Measurements from ENCODE around the gene CCDC158. TPM values are rescaled to one million over a fixed set of nuclear protein-coding genes. Genes with fewer than 3 reads are reported as not detected.

CCDC158 gene
- polyA plus RNA-seq, 1 of the 3 experiments (the other 2 are of a cell fraction): not detected

DNA sequence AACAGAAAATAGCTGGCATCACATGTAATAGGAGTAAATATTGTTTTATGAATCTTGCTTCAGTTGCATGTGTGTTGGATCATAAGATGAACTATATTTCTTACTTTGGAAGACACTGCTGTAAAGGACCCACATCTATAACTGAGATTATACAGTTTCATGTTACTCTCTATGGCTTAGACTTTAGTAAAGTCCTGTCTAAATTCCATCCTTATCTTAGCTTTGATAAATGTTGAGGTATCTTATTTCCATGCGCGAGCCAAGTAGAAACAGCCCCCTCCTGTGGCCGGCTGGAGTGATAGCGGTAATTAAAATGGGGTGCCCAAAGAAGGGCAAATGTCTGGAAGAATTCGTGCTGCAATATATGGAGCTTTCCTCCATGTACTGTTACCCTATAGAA lies 43.0 kb downstream of the CCDC158 start:
- H3K4me2 ChIP-seq: no peak overlapping the region
- no peak overlapping the region for H2AFZ ChIP-seq (ENCODE audit: low read depth)
- peak; percentile 58 for DNase-seq

GRCh38 chr4:76377481-76377901 lies 43.5 kb downstream of the CCDC158 start:
- Histone ChIP-seq H3K27me3 (ENCODE audit: insufficient read depth) (no peaks in the 10 kb centered on the region), H3K9me3 (no peaks in the 10 kb centered on the region), H3K4me2 (no peak overlapping the region), H3K9ac (no peak overlapping the region), H2AFZ (ENCODE audit: low read depth) (no peak overlapping the region), H3K79me2 (ENCODE audit: insufficient read depth) (no peaks in the 10 kb centered on the region), H3F3A (replicated peaks; ENCODE audit: insufficient read depth) (peaks cover 11% of the 10 kb centered on the region), H3K27ac (ENCODE audit: low read depth in 2 of 2, low read length in 1 of 2) (no peak overlapping the region), H3K9me2 (no peaks in the 10 kb centered on the region), H3K4me1 (ENCODE audit: control insufficient read depth in 1 of 2, insufficient read depth in 2 of 2, low read depth in 1 of 2, low read length in 1 of 2) (peaks cover 0 to 7% of the 10 kb centered on the region in 2 experiments; a peak in 2 of 4 replicates), H4K20me1 (ENCODE audit: insufficient read depth) (no peaks in the 10 kb centered on the region), H3K4me3 (ENCODE audit: low read depth in 2 of 2, low read length in 1 of 2) (no peak overlapping the region), H3K36me3 (replicated peaks in 1 of 2; ENCODE audit: control insufficient read depth in 1 of 2, insufficient read depth in 2 of 2, low read length in 1 of 2) (no peaks in the 10 kb centered on the region)
- DNase-seq: no peak
- ChIA-PET CTCF (interaction anchor here (0.6 to 6.0 kb wide), 45 partner anchors 9 to 386 kb away, joined by 3 to 160 read pairs (median 5); partner anchors contain the start of genes CCDC158, FAM47E and STBD1), POLR2A (interaction anchor here (1.0 kb wide), 1 partner anchor 197 kb away, joined by 3 read pairs; no protein-coding TSS in a partner anchor)
- 73% methylated on average over 4 of the region's 4 CpGs for WGBS (ENCODE audit: low lambda C conversion rate)
- TF ChIP-seq TAF1 (IDR thresholded peaks at IDR 0.05; ENCODE audit: borderline replicate concordance, low read depth, low read length) (no peak), MAX (IDR thresholded peaks at IDR 0.05; ENCODE audit: low read depth) (no peak), PBX3 (IDR thresholded peaks at IDR 0.05) (no peak), RCOR1 (IDR thresholded peaks at IDR 0.05; ENCODE audit: low read length) (no peak), SIN3A (IDR thresholded peaks at IDR 0.05; ENCODE audit: borderline replicate concordance, low read depth, low read length) (no peak), FOXJ3 (CRISPR knock-in tag; IDR thresholded peaks at IDR 0.05) (no peak), GABPA (IDR thresholded peaks at IDR 0.05; ENCODE audit: low read depth) (no peak), RAD21 (IDR thresholded peaks at IDR 0.05; ENCODE audit: low read length) (no peak), RFX5 (IDR thresholded peaks at IDR 0.05; ENCODE audit: low read length) (no peak), MEF2A (IDR thresholded peaks at IDR 0.05; ENCODE audit: borderline replicate concordance, low read depth) (no peak), EZH2phosphoT487 (IDR thresholded peaks at IDR 0.05; ENCODE audit: borderline replicate concordance, low read depth) (no peak)
- TF ChIP-seq, protein P1, sequence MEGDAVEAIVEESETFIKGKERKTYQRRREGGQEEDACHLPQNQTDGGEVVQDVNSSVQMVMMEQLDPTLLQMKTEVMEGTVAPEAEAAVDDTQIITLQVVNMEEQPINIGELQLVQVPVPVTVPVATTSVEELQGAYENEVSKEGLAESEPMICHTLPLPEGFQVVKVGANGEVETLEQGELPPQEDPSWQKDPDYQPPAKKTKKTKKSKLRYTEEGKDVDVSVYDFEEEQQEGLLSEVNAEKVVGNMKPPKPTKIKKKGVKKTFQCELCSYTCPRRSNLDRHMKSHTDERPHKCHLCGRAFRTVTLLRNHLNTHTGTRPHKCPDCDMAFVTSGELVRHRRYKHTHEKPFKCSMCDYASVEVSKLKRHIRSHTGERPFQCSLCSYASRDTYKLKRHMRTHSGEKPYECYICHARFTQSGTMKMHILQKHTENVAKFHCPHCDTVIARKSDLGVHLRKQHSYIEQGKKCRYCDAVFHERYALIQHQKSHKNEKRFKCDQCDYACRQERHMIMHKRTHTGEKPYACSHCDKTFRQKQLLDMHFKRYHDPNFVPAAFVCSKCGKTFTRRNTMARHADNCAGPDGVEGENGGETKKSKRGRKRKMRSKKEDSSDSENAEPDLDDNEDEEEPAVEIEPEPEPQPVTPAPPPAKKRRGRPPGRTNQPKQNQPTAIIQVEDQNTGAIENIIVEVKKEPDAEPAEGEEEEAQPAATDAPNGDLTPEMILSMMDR (IDR thresholded peaks at IDR 0.05): no peak
- TF ChIP-seq, protein P2, sequence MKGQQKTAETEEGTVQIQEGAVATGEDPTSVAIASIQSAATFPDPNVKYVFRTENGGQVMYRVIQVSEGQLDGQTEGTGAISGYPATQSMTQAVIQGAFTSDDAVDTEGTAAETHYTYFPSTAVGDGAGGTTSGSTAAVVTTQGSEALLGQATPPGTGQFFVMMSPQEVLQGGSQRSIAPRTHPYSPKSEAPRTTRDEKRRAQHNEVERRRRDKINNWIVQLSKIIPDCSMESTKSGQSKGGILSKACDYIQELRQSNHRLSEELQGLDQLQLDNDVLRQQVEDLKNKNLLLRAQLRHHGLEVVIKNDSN (IDR thresholded peaks at IDR 0.05; ENCODE audit: borderline replicate concordance, low read depth): no peak

More for the DNA sequence above, 43.0 kb downstream of the CCDC158 start:
- no peak overlapping the region; a peak in 1 of 4 replicates for H3K4me3 ChIP-seq (ENCODE audit: low read depth in 2 of 2, low read length in 1 of 2)
- no peaks in the 10 kb centered on the region for H3K79me2 ChIP-seq (ENCODE audit: insufficient read depth)
- H4K20me1 ChIP-seq (ENCODE audit: insufficient read depth): no peaks in the 10 kb centered on the region
- no peaks in the 10 kb centered on the region for H3K36me3 ChIP-seq (replicated peaks in 1 of 2; ENCODE audit: control insufficient read depth in 1 of 2, insufficient read depth in 2 of 2, low read length in 1 of 2)
- WGBS (ENCODE audit: low lambda C conversion rate): 66% methylated on average over 5 of the region's 5 CpGs
- TF ChIP-seq RAD21 (IDR thresholded peaks at IDR 0.05; ENCODE audit: low read length): peak; percentile 85
- TF ChIP-seq, protein P1 (IDR thresholded peaks at IDR 0.05): peak; percentile 70
- peak; percentile 53 for TF ChIP-seq NFIC (IDR thresholded peaks at IDR 0.05; ENCODE audit: borderline replicate concordance)
- no peak for TF ChIP-seq FOXJ3 (CRISPR knock-in tag; IDR thresholded peaks at IDR 0.05)
- no peak for TF ChIP-seq IRF3 (IDR thresholded peaks at IDR 0.05; ENCODE audit: low read depth, low read length)
- TF ChIP-seq SMC3 (IDR thresholded peaks at IDR 0.05; ENCODE audit: low read depth, low read length): peak; percentile 70
- POLR2A ChIA-PET: interaction anchor here (1.0 kb wide), 1 partner anchor 198 kb away, joined by 3 read pairs; no protein-coding TSS in a partner anchor
- H3K4me1 ChIP-seq (ENCODE audit: control insufficient read depth in 1 of 2, insufficient read depth in 2 of 2, low read depth in 1 of 2, low read length in 1 of 2): peaks cover 0 to 7% of the 10 kb centered on the region in 2 experiments; a peak in 2 of 4 replicates
- H3K9me3 ChIP-seq: no peaks in the 10 kb centered on the region
- CTCF ChIA-PET: interaction anchor here (0.6 to 6.0 kb wide), 51 partner anchors 9 to 386 kb away, joined by 3 to 160 read pairs (median 5); partner anchors contain the start of genes CCDC158, FAM47E and STBD1
- H3K9ac ChIP-seq: no peak overlapping the region
- H3K27me3 ChIP-seq (ENCODE audit: insufficient read depth): no peaks in the 10 kb centered on the region
- H3K27ac ChIP-seq (ENCODE audit: low read depth in 2 of 2, low read length in 1 of 2): no peak overlapping the region
- peaks cover 11% of the 10 kb centered on the region for H3F3A ChIP-seq (replicated peaks; ENCODE audit: insufficient read depth)
- H3K9me2 ChIP-seq: no peaks in the 10 kb centered on the region
